Smooth muscle cell (in vitro differentiated cells): ENCODE data around the gene NOD2. TPM values are rescaled to one million over a fixed set of nuclear protein-coding genes. Genes with fewer than 3 reads are reported as not detected.

Experiments used
- DNase-seq: peaks from one replicate; lab custom pipeline; 2025; ENCODE audit not compliant: unreplicated experiment; lab: John Stamatoyannopoulos, UW
- H2AFZ ChIP-seq: fragments of 200-600 bp; sonication (generic); 2 replicates; pipeline ENCODE4 v1.6.0; 2016; ENCODE audit warnings: antibody characterized with exemption, low read depth, mild to moderate bottlenecking
- H3F3A ChIP-seq: fragments of 200-600 bp; sonication (generic); 2 replicates; pipeline ENCODE4 v1.6.0; 2017; ENCODE audit warnings: antibody characterized with exemption, low read depth
- H3K27ac ChIP-seq: fragments of 200-600 bp; sonication (generic); 2 replicates; pipeline ENCODE4 v1.5.1; 2016; ENCODE audit warnings: low read depth, mild to moderate bottlenecking
- H3K27me3 ChIP-seq: fragments of 200-600 bp; sonication (generic); 2 replicates; pipeline ENCODE4 v1.6.1; 2016; ENCODE audit warnings: low read depth, mild to moderate bottlenecking
- H3K36me3 ChIP-seq: fragments of 200-600 bp; sonication (generic); 2 replicates; pipeline ENCODE4 v1.5.1; 2016; ENCODE audit warnings: low read depth
- H3K4me1 ChIP-seq: fragments of 200-600 bp; sonication (generic); 2 replicates; pipeline ENCODE4 v1.5.1; 2016; ENCODE audit warnings: low read depth
- H3K4me2 ChIP-seq: fragments of 200-600 bp; sonication (generic); 2 replicates; pipeline ENCODE4 v1.6.0; 2016; ENCODE audit warnings: mild to moderate bottlenecking
- H3K4me3 ChIP-seq: fragments of 200-600 bp; sonication (generic); 2 replicates; pipeline ENCODE4 v1.5.1; 2016; ENCODE audit warnings: mild to moderate bottlenecking
- H3K79me2 ChIP-seq: fragments of 200-600 bp; sonication (generic); 2 replicates; pipeline ENCODE4 v1.6.0; 2016; ENCODE audit warnings: low read depth, mild to moderate bottlenecking
- H3K9ac ChIP-seq: fragments of 200-600 bp; sonication (generic); 2 replicates; pipeline ENCODE4 v1.6.0; 2016; ENCODE audit warnings: low read depth
- H3K9me3 ChIP-seq: fragments of 200-600 bp; sonication (generic); replicated peaks from 2 replicates; pipeline ENCODE4 v1.5.1; 2016; ENCODE audit warnings: low read depth
- H4K20me1 ChIP-seq: fragments of 200-600 bp; sonication (generic); 2 replicates; pipeline ENCODE4 v1.6.0; 2016; ENCODE audit warnings: low read depth
- CTCF ChIP-seq: fragments of 200-600 bp; sonication (generic); IDR thresholded peaks from 2 replicates; pipeline ENCODE4 v1.5.1; 2017; ENCODE audit warnings: borderline replicate concordance, mild to moderate bottlenecking, antibody characterized with exemption; ENCODE audit not compliant: insufficient read depth, poor library complexity, severe bottlenecking
- WGBS: methylation state at CpG from one replicate; pipeline ENCODE4 v1.1.7; 2016; ENCODE audit warnings: low lambda C conversion rate; 5-methylcytosine and 5-hydroxymethylcytosine counted together
- polyA plus RNA-seq: library from polyadenylated mRNA; unstranded; fragments of >200 nt; fragmentation: Nextera tagmentation; extraction: Ambion mirVana; gene quantifications from 2 replicates; pipeline ENCODE4 v1.2.1, GENCODE V29; 2016
- total RNA-seq: library from RNA; depleted of rRNA; stranded (reverse); fragments of >200 nt; gene quantifications from 2 replicates; pipeline ENCODE4 v1.2.3, GENCODE V29; 2014

NOD2 gene
- total and polyA plus RNA-seq, 2 experiments from 2014 or later: 0.90 TPM; not detected in 1

GRCh38 chr16:50653633-50654519 is 39.5 kb upstream of the NOD2 start:
- H3K4me2 ChIP-seq: no peak overlapping the region
- no peak for TF ChIP-seq CTCF
- H3K9me3 ChIP-seq: no peaks in the 10 kb centered on the region
- H3K27ac ChIP-seq: no peak overlapping the region
- no peak for DNase-seq
- no peaks in the 10 kb centered on the region for H4K20me1 ChIP-seq
- no peak overlapping the region for H3K9ac ChIP-seq
- H3F3A ChIP-seq: no peaks in the 10 kb centered on the region
- H3K4me1 ChIP-seq: no peaks in the 10 kb centered on the region
- 89% methylated on average over 11 of the region's 11 CpGs for WGBS
- no peak overlapping the region for H2AFZ ChIP-seq
- H3K36me3 ChIP-seq: no peaks in the 10 kb centered on the region
- H3K27me3 ChIP-seq: no peaks in the 10 kb centered on the region
- no peak overlapping the region for H3K4me3 ChIP-seq
- no peaks in the 10 kb centered on the region for H3K79me2 ChIP-seq

- Histone ChIP-seq H3K79me2 (no peaks in the 10 kb centered on the region), H3K9me3 (no peaks in the 10 kb centered on the region), H3K36me3 (no peaks in the 10 kb centered on the region), H3K4me1 (no peaks in the 10 kb centered on the region), H3K27me3 (no peaks in the 10 kb centered on the region), H3K4me3 (no peak overlapping the region), H4K20me1 (no peaks in the 10 kb centered on the region), H3K9ac (no peak overlapping the region), H3F3A (no peaks in the 10 kb centered on the region), H3K27ac (no peak overlapping the region), H2AFZ (no peak overlapping the region), H3K4me2 (no peak overlapping the region)
- 100% methylated on average over 3 of the region's 3 CpGs for WGBS
- TF ChIP-seq CTCF: no peak
- no peak for DNase-seq
Measured at GRCh38 chr16:50655558-50656055, 37.8 kb upstream of the NOD2 start.

GRCh38 chr16:50657241-50657640 is 36.2 kb upstream of the NOD2 start:
- no peaks in the 10 kb centered on the region for H3K79me2 ChIP-seq
- 66% methylated on average over 5 of the region's 5 CpGs for WGBS

More at GRCh38 chr16:50657241-50657640, 36.2 kb upstream of the NOD2 start:
- Histone ChIP-seq H3K27me3 (no peaks in the 10 kb centered on the region), H3K4me3 (no peak overlapping the region), H3K4me2 (no peak overlapping the region), H3F3A (no peaks in the 10 kb centered on the region), H4K20me1 (no peaks in the 10 kb centered on the region), H3K36me3 (no peaks in the 10 kb centered on the region), H3K9ac (no peak overlapping the region), H3K27ac (no peak overlapping the region), H3K4me1 (no peaks in the 10 kb centered on the region), H2AFZ (no peak overlapping the region), H3K9me3 (no peaks in the 10 kb centered on the region)
- DNase-seq: no peak
- TF ChIP-seq CTCF: no peak
